Ishikawa (cell line): ENCODE results near the gene DDX60.

Experiments
- CEBPB ChIP-seq: IDR thresholded peaks from 2 replicates; pipeline ENCODE4 v1.6.1; 2012
- CREB1 ChIP-seq: IDR thresholded peaks from 2 replicates; pipeline ENCODE4 v1.6.1; 2012; ENCODE audit warnings: low read depth
- EGR1 ChIP-seq: IDR thresholded peaks from 2 replicates; pipeline ENCODE4 v1.6.1; 2012
- EP300 ChIP-seq: IDR thresholded peaks from 2 replicates; pipeline ENCODE4 v1.6.1; 2012; ENCODE audit warnings: borderline replicate concordance
- FOXM1 ChIP-seq: IDR thresholded peaks from 2 replicates; pipeline ENCODE4 v1.6.1; 2012; ENCODE audit warnings: low read depth, borderline replicate concordance
- MAX ChIP-seq: IDR thresholded peaks from 2 replicates; pipeline ENCODE4 v1.6.1; 2012
- NFIC ChIP-seq: IDR thresholded peaks from 2 replicates; pipeline ENCODE4 v1.6.1; 2012
- RAD21 ChIP-seq: IDR thresholded peaks from 2 replicates; pipeline ENCODE4 v1.6.1; 2012; ENCODE audit warnings: low read depth
- REST ChIP-seq: IDR thresholded peaks from 2 replicates; pipeline ENCODE4 v1.6.1; 2012; ENCODE audit warnings: low read depth, mild to moderate bottlenecking
- TAF1 ChIP-seq: IDR thresholded peaks from 2 replicates; pipeline ENCODE4 v1.6.1; 2012; ENCODE audit warnings: low read depth, mild to moderate bottlenecking
- TCF12 ChIP-seq: IDR thresholded peaks from 2 replicates; pipeline ENCODE4 v1.6.1; 2012; ENCODE audit warnings: low read depth
- TEAD4 ChIP-seq: IDR thresholded peaks from 2 replicates; pipeline ENCODE4 v1.6.1; 2012
- USF1 ChIP-seq: IDR thresholded peaks from 2 replicates; pipeline ENCODE4 v1.6.1; 2012
- YY1 ChIP-seq: IDR thresholded peaks from 2 replicates; pipeline ENCODE4 v1.6.1; 2012; ENCODE audit warnings: low read depth
- ZBTB7A ChIP-seq: IDR thresholded peaks from 2 replicates; pipeline ENCODE4 v1.6.1; 2012; ENCODE audit warnings: low read depth

Gene DDX60

GRCh38 chr4:168220893-168221292 is 97.7 kb downstream of the DDX60 start:
- TF ChIP-seq EGR1, result no peak
- TF ChIP-seq RAD21, result no peak
- TF ChIP-seq TCF12, result no peak
- TF ChIP-seq USF1, result no peak
- no peak for TF ChIP-seq CEBPB
- no peak for TF ChIP-seq MAX
- no peak for TF ChIP-seq NFIC

GRCh38 chr4:168218645-168219044 is 99.9 kb downstream of the DDX60 start:
- no peak for TF ChIP-seq TEAD4
- TF ChIP-seq REST, result no peak
- no peak for TF ChIP-seq EGR1
- TF ChIP-seq TCF12, result no peak
- TF ChIP-seq TAF1, result no peak
- TF ChIP-seq EP300, result no peak
- TF ChIP-seq CREB1, result no peak
- no peak for TF ChIP-seq CEBPB
- no peak for TF ChIP-seq ZBTB7A
- TF ChIP-seq YY1, result no peak
- TF ChIP-seq RAD21, result no peak
- TF ChIP-seq MAX, result no peak
- TF ChIP-seq FOXM1, result no peak
- no peak for TF ChIP-seq NFIC
- TF ChIP-seq USF1, result no peak

- TF ChIP-seq USF1, result no peak
Observed at GRCh38 chr4:168212656-168213055, 105.9 kb downstream of the DDX60 start.

GRCh38 chr4:168208957-168209614 is 109.5 kb downstream of the DDX60 start:
- TF ChIP-seq MAX, result no peak

- TF ChIP-seq TAF1 (no peak), YY1 (no peak), MAX (no peak)
Observed at GRCh38 chr4:168203233-168203911, 115.2 kb downstream of the DDX60 start.

GRCh38 chr4:168200685-168201084 is 117.9 kb downstream of the DDX60 start:
- no peak for TF ChIP-seq EGR1
- TF ChIP-seq CREB1, result no peak
- no peak for TF ChIP-seq TCF12
- TF ChIP-seq FOXM1, result no peak
- TF ChIP-seq CEBPB, result no peak

- no peak for TF ChIP-seq CEBPB
- TF ChIP-seq MAX, result no peak
- no peak for TF ChIP-seq NFIC
- TF ChIP-seq EGR1, result no peak
- TF ChIP-seq TEAD4, result no peak
- TF ChIP-seq ZBTB7A, result no peak
- TF ChIP-seq YY1, result no peak
- TF ChIP-seq FOXM1, result no peak
- no peak for TF ChIP-seq TCF12
Observed at GRCh38 chr4:168199260-168199957, 119.1 kb downstream of the DDX60 start.
